ENCODE measurements around the gene DPYSL4. TPM values are rescaled to one million over a fixed set of nuclear protein-coding genes. Genes with fewer than 3 reads are reported as not detected.
"Not testable (repeated sequence)": the region's sequence is repeated elsewhere in the genome, so short reads cannot be mapped to it uniquely, and the experiment has no call there.

The DPYSL4 gene
- total RNA-seq, 5 donors from 2014 or later (not counting 1 experiment from before 2014, with no cell fraction given) = 0.66 to 3.9 (median 3.2) TPM

DNA sequence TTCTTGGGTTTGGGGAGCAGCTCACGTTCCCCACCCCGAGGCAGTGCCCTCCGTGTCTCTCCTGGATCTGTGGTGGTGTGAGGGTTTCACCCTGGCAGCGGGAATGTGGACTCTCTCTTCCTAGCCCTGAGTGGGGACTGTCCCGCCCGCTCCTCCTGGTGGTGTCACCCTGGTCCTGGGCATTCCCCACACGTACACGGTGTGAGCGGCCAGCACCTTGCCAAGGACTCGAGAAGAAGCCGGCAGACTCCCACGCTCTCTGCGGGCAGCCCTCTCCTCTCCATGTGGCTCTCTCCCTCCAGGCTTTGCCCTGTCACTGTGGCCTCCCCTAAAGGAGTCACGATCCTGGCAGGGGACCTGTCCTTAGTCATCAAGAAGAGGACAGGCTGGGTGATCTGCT, 24.0 kb downstream of the DPYSL4 start:
- Mint-ChIP-seq H3K9me3 (peaks cover 9 to 20% (median 13%) of the 10 kb centered on the region in 3 donors), H3K27me3 (no peaks in the 10 kb centered on the region), H3K27ac (no peak overlapping the region), H3K4me3 (no peak overlapping the region), H3K36me3 (peaks cover 33% of the 10 kb centered on the region), H3K4me1 (no peaks in the 10 kb centered on the region)
- ATAC-seq (replicated peaks in 1 of 4) (no peak), DNase-seq (no peak)
- no peaks in the 10 kb centered on the region for H3K4me1 ChIP-seq (ENCODE audit: control insufficient read depth in 1 of 2, extremely low read depth in 1 of 2, insufficient read depth in 2 of 2, low read length in 2 of 2)
- H3K4me3 ChIP-seq (ENCODE audit: control insufficient read depth in 1 of 2, extremely low read depth in 1 of 2, low read length in 1 of 2) = no peak overlapping the region
- no peak overlapping the region for H3K27ac ChIP-seq (ENCODE audit: low read length)
- WGBS (ENCODE audit: insufficient coverage) = 94% methylated on average over 12 of the region's 14 CpGs
- H3K36me3 ChIP-seq (ENCODE audit: control insufficient read depth in 2 of 2, extremely low read depth in 1 of 2, insufficient read depth in 1 of 2, low read length in 1 of 2) = peaks cover 0 to 5% of the 10 kb centered on the region in 2 donors
- ChIA-PET POLR2A (no interaction called here), CTCF (no interaction called here)
- H3K27me3 ChIP-seq (replicated peaks in 1 of 2; ENCODE audit: control insufficient read depth in 2 of 2, extremely low read depth in 1 of 2, insufficient read depth in 2 of 2, low read length in 1 of 2) = no peaks in the 10 kb centered on the region
- no peaks in the 10 kb centered on the region for H3K9me3 ChIP-seq

GRCh38 chr10:132211246-132211645, 24.5 kb downstream of the DPYSL4 start:
- ChIA-PET CTCF (no interaction called here), POLR2A (no interaction called here)
- Histone ChIP-seq H3K4me1 (ENCODE audit: control insufficient read depth in 1 of 2, extremely low read depth in 1 of 2, insufficient read depth in 2 of 2, low read length in 2 of 2) (no peaks in the 10 kb centered on the region), H3K4me3 (ENCODE audit: control insufficient read depth in 1 of 2, extremely low read depth in 1 of 2, low read length in 1 of 2) (no peak overlapping the region), H3K36me3 (ENCODE audit: control insufficient read depth in 2 of 2, extremely low read depth in 1 of 2, insufficient read depth in 1 of 2, low read length in 1 of 2) (peaks cover 0 to 5% of the 10 kb centered on the region in 2 donors), H3K27ac (ENCODE audit: low read length) (no peak overlapping the region), H3K9me3 (no peaks in the 10 kb centered on the region), H3K27me3 (replicated peaks in 1 of 2; ENCODE audit: control insufficient read depth in 2 of 2, extremely low read depth in 1 of 2, insufficient read depth in 2 of 2, low read length in 1 of 2) (no peaks in the 10 kb centered on the region)
- Mint-ChIP-seq H3K9me3 (peaks cover 9 to 20% (median 13%) of the 10 kb centered on the region in 3 donors), H3K36me3 (peaks cover 33% of the 10 kb centered on the region), H3K27ac (no peak overlapping the region), H3K4me3 (no peak overlapping the region), H3K27me3 (no peaks in the 10 kb centered on the region), H3K4me1 (no peaks in the 10 kb centered on the region)
- ATAC-seq (replicated peaks in 1 of 4) (no peak), DNase-seq (no peak)
- 90% methylated on average over 9 of the region's 14 CpGs for WGBS (ENCODE audit: insufficient coverage)

- no peaks in the 10 kb centered on the region for H3K27me3 Mint-ChIP-seq
- POLR2A ChIA-PET = no interaction called here
- H3K4me1 ChIP-seq (ENCODE audit: control insufficient read depth in 1 of 2, extremely low read depth in 1 of 2, insufficient read depth in 2 of 2, low read length in 2 of 2) = no peaks in the 10 kb centered on the region
- no peaks in the 10 kb centered on the region for H3K9me3 ChIP-seq
- peaks cover 40% of the 10 kb centered on the region for H3K36me3 Mint-ChIP-seq
- no peaks in the 10 kb centered on the region for H3K4me1 Mint-ChIP-seq
- no peak for DNase-seq
- H3K27ac ChIP-seq (ENCODE audit: low read length) = no peak overlapping the region
- H3K27ac Mint-ChIP-seq = no peak overlapping the region
- no peaks in the 10 kb centered on the region for H3K27me3 ChIP-seq (replicated peaks in 1 of 2; ENCODE audit: control insufficient read depth in 2 of 2, extremely low read depth in 1 of 2, insufficient read depth in 2 of 2, low read length in 1 of 2)
- no peak for ATAC-seq (replicated peaks in 1 of 4)
- WGBS (ENCODE audit: insufficient coverage) = 98% methylated on average over 8 of the region's 9 CpGs
- H3K4me3 Mint-ChIP-seq = no peak overlapping the region
- CTCF ChIA-PET = no interaction called here
- peaks cover 0 to 5% of the 10 kb centered on the region in 2 donors for H3K36me3 ChIP-seq (ENCODE audit: control insufficient read depth in 2 of 2, extremely low read depth in 1 of 2, insufficient read depth in 1 of 2, low read length in 1 of 2)
- no peak overlapping the region for H3K4me3 ChIP-seq (ENCODE audit: control insufficient read depth in 1 of 2, extremely low read depth in 1 of 2, low read length in 1 of 2)
- peaks cover 9 to 27% (median 19%) of the 10 kb centered on the region in 3 donors for H3K9me3 Mint-ChIP-seq
Measured at GRCh38 chr10:132212816-132213215, 26.1 kb downstream of the DPYSL4 start.

DNA sequence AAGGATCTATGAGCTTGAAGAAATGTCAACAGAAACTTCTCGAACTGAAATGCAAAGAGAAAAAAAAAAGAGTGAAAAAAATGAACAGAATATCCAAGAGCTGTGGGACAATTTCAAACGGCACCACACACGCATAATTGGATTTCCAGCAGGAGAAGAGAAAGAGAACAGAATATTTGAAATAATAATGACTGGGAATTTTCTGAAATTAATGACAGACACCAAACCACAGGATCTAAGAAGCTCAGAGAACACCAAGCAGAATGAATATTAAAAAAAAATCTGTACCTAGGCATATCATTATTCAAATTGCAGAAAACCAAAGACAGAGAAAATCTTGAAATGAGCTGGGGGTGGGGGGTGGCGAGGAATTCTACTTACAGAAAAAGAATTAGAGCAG, 27.2 kb downstream of the DPYSL4 start:
- ChIA-PET POLR2A (no interaction called here), CTCF (interaction anchor here in 1 of 2 donors (0.6 kb wide), 1 partner anchor 78 kb away, joined by 3 read pairs; no protein-coding TSS in a partner anchor)
- H3K4me1 ChIP-seq (ENCODE audit: control insufficient read depth in 1 of 2, extremely low read depth in 1 of 2, insufficient read depth in 2 of 2, low read length in 2 of 2) = no peaks in the 10 kb centered on the region
- no peak overlapping the region for H3K27ac ChIP-seq (ENCODE audit: low read length)
- Mint-ChIP-seq H3K4me1 (no peaks in the 10 kb centered on the region), H3K9me3 (peaks cover 9 to 31% (median 19%) of the 10 kb centered on the region in 3 donors), H3K27me3 (no peaks in the 10 kb centered on the region), H3K36me3 (peaks cover 44% of the 10 kb centered on the region), H3K4me3 (no peak overlapping the region), H3K27ac (no peak overlapping the region)
- DNase-seq = no peak
- no peak for ATAC-seq (replicated peaks in 1 of 4)
- no CpG with 5 or more reads among the region's 4 CpGs for WGBS (ENCODE audit: insufficient coverage)
- no peaks in the 10 kb centered on the region for H3K36me3 ChIP-seq (ENCODE audit: control insufficient read depth in 2 of 2, extremely low read depth in 1 of 2, insufficient read depth in 1 of 2, low read length in 1 of 2)
- no peaks in the 10 kb centered on the region for H3K27me3 ChIP-seq (replicated peaks in 1 of 2; ENCODE audit: control insufficient read depth in 2 of 2, extremely low read depth in 1 of 2, insufficient read depth in 2 of 2, low read length in 1 of 2)
- H3K4me3 ChIP-seq (ENCODE audit: control insufficient read depth in 1 of 2, extremely low read depth in 1 of 2, low read length in 1 of 2) = no peak overlapping the region
- no peaks in the 10 kb centered on the region for H3K9me3 ChIP-seq

DNA sequence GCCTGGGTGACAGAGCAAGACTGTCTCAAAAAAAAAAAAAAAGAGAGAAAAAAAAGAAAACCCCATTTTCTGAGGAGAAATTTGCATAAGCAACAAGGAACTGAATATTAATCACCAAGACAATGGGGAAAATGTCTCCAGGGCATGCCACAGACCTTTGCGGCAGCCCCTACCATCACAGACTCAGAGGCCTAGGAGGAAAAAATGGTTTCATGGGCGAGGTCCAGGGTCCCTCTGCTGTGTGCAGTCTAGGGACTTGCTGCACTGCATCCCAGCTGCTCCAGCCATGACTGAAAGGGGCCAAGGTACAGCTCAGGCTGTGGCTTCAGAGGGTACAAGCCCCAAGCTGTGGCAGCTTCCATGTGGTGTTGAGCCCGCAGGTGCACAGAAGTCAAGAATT, 29.7 kb downstream of the DPYSL4 start:
- Mint-ChIP-seq H3K9me3 (peaks cover 9 to 31% (median 19%) of the 10 kb centered on the region in 3 donors), H3K36me3 (peaks cover 48% of the 10 kb centered on the region)
- H3K4me1 Mint-ChIP-seq; H3K4me3 ChIP-seq (ENCODE audit: control insufficient read depth in 1 of 2, extremely low read depth in 1 of 2, low read length in 1 of 2); ATAC-seq (replicated peaks in 1 of 4); POLR2A ChIA-PET; H3K27me3 Mint-ChIP-seq; H3K27ac ChIP-seq (ENCODE audit: low read length); H3K4me3 Mint-ChIP-seq; CTCF ChIA-PET; H3K9me3 ChIP-seq; DNase-seq; H3K27me3 ChIP-seq (replicated peaks in 1 of 2; ENCODE audit: control insufficient read depth in 2 of 2, extremely low read depth in 1 of 2, insufficient read depth in 2 of 2, low read length in 1 of 2); H3K4me1 ChIP-seq (ENCODE audit: control insufficient read depth in 1 of 2, extremely low read depth in 1 of 2, insufficient read depth in 2 of 2, low read length in 2 of 2); H3K36me3 ChIP-seq (ENCODE audit: control insufficient read depth in 2 of 2, extremely low read depth in 1 of 2, insufficient read depth in 1 of 2, low read length in 1 of 2); H3K27ac Mint-ChIP-seq: not testable (repeated sequence)
- 87% methylated on average over 3 of the region's 3 CpGs for WGBS (ENCODE audit: insufficient coverage)

DNA sequence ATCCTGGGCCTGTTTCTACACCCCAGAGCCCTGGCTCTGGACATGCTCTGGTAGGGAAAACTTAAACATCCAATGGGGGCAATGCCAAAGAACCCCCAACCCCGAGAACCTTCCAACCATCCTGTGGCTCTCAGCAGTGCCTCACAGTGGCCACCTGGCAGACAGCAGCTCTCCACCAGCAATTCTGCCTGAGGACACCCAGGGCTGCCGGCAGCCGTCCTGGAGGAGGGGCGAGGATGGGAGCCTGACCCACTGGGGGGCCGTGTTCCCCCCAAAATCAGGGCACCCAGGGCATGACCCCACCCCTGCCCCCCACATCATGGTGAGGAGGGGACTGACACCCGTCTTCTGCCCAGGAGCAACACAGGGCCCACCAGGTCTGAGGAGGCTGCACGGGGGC, 32.7 kb downstream of the DPYSL4 start:
- CTCF ChIA-PET = no interaction called here
- peaks cover 5 to 21% (median 15%) of the 10 kb centered on the region in 3 donors for H3K9me3 Mint-ChIP-seq
- POLR2A ChIA-PET = no interaction called here
- H3K36me3 Mint-ChIP-seq = peaks cover 26% of the 10 kb centered on the region
- H3K27me3 Mint-ChIP-seq = no peaks in the 10 kb centered on the region
- no peak overlapping the region for H3K4me3 Mint-ChIP-seq
- no peak overlapping the region for H3K27ac Mint-ChIP-seq
- Histone ChIP-seq H3K36me3 (ENCODE audit: control insufficient read depth in 2 of 2, extremely low read depth in 1 of 2, insufficient read depth in 1 of 2, low read length in 1 of 2) (no peaks in the 10 kb centered on the region), H3K4me3 (ENCODE audit: control insufficient read depth in 1 of 2, extremely low read depth in 1 of 2, low read length in 1 of 2) (no peak overlapping the region), H3K4me1 (ENCODE audit: control insufficient read depth in 1 of 2, extremely low read depth in 1 of 2, insufficient read depth in 2 of 2, low read length in 2 of 2) (peaks cover 0 to 8% of the 10 kb centered on the region in 2 experiments), H3K9me3 (no peaks in the 10 kb centered on the region), H3K27me3 (replicated peaks in 1 of 2; ENCODE audit: control insufficient read depth in 2 of 2, extremely low read depth in 1 of 2, insufficient read depth in 2 of 2, low read length in 1 of 2) (peaks cover 0 to 3% of the 10 kb centered on the region in 2 experiments), H3K27ac (ENCODE audit: low read length) (no peak overlapping the region)
- ATAC-seq (replicated peaks in 1 of 4) (no peak), DNase-seq (no peak)
- WGBS (ENCODE audit: insufficient coverage) = 100% methylated on average over 3 of the region's 7 CpGs
- H3K4me1 Mint-ChIP-seq = peaks cover 0 to 1% (median 0%) of the 10 kb centered on the region in 3 donors

DNA sequence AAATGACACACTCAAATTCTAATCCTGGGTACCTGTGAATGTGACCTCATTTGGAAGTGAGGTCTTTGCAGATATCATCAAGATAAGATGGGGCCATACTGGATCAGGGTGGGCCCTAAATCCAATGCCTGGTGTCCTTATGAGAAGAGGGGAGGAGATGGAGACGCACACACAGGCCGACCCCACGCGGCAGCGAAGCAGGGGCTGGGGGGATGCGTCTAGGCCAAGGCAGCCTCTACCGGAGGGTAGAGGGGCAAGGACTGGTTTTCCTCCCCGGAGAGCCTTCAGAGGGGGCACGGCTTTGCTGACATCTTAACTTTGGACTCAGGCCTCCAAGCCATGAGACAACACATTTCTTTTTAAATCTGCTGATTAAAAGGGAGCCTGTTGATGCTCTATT, 33.3 kb downstream of the DPYSL4 start:
- ChIA-PET CTCF (no interaction called here), POLR2A (no interaction called here)
- Mint-ChIP-seq H3K4me1 (peaks cover 0 to 1% (median 0%) of the 10 kb centered on the region in 3 donors), H3K27me3 (no peaks in the 10 kb centered on the region), H3K36me3 (peaks cover 21% of the 10 kb centered on the region), H3K4me3 (no peak overlapping the region), H3K27ac (no peak overlapping the region), H3K9me3 (peaks cover 5 to 17% (median 10%) of the 10 kb centered on the region in 3 donors)
- Histone ChIP-seq H3K4me3 (ENCODE audit: control insufficient read depth in 1 of 2, extremely low read depth in 1 of 2, low read length in 1 of 2) (no peak overlapping the region), H3K27ac (ENCODE audit: low read length) (no peak overlapping the region), H3K9me3 (no peaks in the 10 kb centered on the region), H3K27me3 (replicated peaks in 1 of 2; ENCODE audit: control insufficient read depth in 2 of 2, extremely low read depth in 1 of 2, insufficient read depth in 2 of 2, low read length in 1 of 2) (peaks cover 0 to 3% of the 10 kb centered on the region in 2 experiments), H3K36me3 (ENCODE audit: control insufficient read depth in 2 of 2, extremely low read depth in 1 of 2, insufficient read depth in 1 of 2, low read length in 1 of 2) (no peaks in the 10 kb centered on the region), H3K4me1 (ENCODE audit: control insufficient read depth in 1 of 2, extremely low read depth in 1 of 2, insufficient read depth in 2 of 2, low read length in 2 of 2) (peaks cover 0 to 8% of the 10 kb centered on the region in 2 experiments)
- no peak for ATAC-seq (replicated peaks in 1 of 4)
- WGBS (ENCODE audit: insufficient coverage) = 99% methylated on average over 7 of the region's 9 CpGs
- DNase-seq = no peak
